Measurements from ENCODE around the gene RECQL.

The RECQL gene, protein sequence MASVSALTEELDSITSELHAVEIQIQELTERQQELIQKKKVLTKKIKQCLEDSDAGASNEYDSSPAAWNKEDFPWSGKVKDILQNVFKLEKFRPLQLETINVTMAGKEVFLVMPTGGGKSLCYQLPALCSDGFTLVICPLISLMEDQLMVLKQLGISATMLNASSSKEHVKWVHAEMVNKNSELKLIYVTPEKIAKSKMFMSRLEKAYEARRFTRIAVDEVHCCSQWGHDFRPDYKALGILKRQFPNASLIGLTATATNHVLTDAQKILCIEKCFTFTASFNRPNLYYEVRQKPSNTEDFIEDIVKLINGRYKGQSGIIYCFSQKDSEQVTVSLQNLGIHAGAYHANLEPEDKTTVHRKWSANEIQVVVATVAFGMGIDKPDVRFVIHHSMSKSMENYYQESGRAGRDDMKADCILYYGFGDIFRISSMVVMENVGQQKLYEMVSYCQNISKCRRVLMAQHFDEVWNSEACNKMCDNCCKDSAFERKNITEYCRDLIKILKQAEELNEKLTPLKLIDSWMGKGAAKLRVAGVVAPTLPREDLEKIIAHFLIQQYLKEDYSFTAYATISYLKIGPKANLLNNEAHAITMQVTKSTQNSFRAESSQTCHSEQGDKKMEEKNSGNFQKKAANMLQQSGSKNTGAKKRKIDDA

DNA sequence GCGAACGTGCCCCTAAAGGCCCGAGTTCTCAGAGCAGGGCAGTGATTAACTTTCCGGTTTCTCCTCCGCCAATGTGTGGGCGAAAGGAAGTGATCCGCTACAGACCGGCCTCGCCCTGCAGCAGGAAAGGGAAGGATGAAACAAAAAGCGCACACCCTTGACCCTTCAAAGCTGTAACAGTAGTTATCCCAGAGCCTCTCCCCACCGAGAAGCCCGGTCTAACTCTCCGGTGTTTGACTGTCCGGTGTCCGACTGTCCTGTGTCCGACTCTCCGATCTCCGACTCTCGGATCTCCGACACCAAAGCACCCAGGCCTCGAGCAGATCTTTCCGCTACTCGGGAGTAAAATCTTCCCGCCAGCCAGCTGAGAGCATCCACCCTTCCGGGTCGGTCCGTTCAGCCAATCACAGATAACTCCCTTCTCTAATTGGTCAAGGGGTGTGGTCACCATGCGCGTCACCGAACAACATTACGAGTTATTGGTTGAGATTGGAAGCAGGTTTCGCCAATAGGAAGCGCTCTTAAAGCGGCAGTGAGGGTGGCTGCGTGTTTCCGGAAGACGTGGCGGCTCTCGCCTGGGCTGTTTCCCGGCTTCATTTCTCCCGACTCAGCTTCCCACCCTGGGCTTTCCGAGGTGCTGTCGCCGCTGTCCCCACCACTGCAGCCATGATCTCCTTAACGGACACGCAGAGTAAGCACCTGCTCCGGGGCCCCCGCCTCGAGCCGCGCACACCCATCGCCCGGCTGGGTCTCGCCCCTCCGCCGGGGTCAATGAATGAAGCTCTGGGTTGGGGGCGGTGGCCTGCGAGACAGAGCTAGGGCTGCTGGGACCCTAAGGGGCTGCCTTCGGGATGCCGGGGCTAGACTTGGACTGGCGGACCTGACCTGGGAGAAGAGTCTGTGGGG lies at the start of gene RECQL, which contains the start of gene GOLT1B:
Gene RECQL, minus strand, starts transcription at position 378 of the 906 bp plus-strand sequence. CDS start 2,065 bp downstream, outside the sequence.
Gene GOLT1B, plus strand, starts transcription at position 532 of the 906 bp plus-strand sequence. Its CDS starts 135 bp downstream, at position 667.
- DNase-seq: peak; percentile 53 to 98 (median 91)

DNA sequence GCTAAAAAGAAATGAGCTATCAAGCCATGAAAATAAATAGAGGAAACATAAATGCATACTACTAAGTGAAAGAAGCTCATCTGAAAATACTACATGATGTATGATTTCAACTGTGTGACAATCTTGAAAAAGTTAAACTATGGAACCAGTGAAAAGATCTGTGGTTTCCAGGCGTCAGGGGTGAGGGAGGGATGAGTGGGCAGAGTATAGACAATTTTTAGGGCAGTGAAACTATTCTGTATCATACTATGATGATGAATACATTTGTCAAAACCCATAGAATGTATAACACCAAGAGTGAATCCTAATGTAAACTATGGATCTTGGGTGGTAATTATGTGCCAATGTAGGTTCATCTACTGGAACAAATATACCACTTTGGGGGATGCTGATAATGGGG lies 46.0 kb upstream of the RECQL start:
- no peak for DNase-seq

DNA sequence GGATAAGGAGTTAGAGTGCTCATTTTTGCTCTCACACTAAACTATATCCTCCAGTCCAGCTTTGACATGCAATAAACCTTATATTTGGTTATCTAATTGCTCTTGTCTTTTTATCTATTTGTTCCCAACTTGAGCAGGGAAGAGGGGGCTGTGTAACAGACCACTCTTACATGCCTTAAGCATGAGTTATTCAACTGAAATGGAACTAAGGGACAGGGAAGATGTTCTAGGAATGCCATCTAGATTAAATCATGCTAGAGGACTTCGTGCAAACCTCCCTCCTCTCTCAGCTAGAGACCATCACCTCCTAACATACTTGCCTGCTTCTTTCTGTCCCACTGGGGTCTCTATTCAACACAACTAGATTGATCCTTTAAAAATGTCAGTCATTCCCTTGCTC lies 45.3 kb upstream of the RECQL start:
- DNase-seq: no peak

DNA sequence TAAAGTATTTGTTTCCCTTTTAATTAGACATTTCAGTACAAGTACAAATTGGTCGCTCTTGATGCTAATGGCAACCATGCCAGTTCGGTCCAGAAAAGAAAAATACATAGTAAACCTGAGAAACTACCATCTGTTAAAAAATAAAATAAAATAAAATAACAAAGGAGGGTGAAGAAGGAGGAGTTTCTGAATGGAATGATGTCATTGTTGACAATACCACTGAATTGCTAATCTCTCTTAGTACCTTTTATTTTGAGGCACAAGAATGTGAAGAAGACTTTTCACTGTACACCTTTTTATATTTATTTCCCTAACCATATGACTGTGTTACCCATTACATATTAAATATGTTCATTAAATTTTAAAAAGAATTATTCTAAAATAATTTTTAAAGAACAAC lies 44.1 kb upstream of the RECQL start:
- DNase-seq: no peak

DNA sequence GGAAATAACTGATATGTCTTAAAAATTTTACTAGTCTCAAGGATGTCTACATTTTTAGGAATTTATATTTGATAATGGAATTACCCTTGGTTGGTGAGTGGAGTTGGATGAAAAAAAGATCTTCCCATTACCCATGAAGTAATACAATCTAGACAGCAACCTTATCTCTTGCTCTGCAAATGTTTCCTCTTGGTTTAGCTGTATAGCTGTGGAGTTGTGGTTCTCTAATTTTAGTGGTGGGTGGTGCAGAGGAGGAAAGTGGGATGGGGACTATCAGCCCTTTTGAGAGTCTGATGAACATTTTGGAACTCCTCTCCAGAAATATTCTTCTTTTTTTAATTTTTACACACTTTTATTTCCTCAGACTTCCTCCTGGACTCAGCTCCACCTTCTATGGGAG lies 41.7 kb upstream of the RECQL start:
- no peak for DNase-seq

DNA sequence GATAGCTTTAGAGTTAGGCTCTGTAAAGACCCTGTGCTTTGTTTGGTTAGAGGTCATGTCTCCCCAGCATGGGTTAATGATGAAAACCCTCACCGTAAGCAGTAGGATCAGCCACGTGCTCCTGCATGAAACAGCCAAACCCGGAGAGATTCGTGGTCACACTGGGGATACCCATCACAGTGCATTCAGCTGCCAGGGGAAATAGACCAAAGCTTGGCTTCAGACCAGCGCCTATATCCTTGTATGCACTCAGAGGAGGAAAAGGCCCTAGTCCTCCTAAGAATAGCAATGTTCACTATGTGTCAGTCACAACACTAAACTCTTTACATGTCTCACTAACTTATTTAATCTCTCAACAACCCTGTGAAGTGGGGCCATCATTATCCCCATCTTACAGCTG lies 41.0 kb upstream of the RECQL start:
- DNase-seq: no peak

DNA sequence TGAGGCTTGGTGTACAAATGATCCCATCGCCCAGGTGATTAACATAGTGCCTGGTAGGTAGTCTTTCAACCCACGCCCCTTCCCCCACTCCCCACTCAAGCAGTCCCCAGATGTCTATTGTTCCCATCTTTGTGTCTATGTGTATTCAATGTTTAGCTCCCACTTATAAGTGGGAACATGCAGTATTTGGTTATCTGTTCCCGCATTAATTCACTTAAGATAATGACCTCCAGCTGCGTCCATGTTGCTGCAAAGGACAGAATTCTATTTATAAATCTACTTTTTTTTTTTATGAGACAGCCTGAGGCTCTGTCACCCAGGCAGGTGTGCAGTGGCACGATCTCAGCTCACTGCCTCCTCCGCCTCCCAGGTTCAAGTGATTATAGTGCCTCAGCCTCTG lies 40.3 kb upstream of the RECQL start:
- no peak for DNase-seq

DNA sequence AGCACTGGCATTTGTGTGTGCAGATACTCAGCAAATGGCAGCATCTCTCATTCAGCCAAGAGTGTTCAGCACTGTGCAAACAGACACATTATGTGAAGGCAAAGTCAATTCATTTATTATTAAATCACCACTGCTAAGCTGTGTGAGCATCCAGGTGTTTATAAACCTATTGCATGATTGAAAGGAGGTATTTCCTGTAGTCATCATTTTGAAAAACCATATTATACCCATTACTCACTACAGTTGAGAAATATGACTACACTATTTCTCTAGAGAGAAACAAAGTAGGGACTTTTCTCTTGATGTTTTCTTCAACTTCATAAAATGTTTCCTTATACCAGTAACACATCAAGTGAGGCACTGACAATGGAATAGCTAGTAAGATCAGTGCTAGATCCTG lies 38.4 kb upstream of the RECQL start:
- DNase-seq: no peak

DNA sequence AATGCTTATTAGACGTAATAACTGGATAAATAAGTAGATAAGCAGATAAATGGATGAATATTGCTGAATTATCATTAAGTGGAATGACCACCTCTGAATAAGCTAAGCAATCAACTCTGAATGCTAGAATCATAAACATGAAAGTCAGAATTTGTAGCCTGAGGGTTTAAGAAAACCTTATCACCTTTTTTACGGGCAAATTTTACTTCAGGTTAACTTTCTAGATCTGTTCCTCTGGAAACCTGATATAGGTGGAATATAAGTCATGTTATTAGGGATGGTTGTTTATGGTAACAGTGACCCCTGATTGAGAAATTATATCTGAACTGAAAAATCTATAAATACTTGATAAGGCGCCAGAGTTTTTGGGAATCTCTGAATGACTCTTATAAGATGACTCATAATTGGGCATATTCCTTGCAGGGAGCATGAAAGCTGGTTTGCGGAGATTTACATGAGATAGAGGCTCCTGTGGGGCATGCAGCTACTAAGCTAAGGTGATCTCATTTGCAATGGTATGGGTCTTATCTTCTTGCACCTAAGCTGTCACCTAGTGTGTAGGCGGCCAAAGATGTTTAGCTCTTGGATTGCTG lies 36.7 kb upstream of the RECQL start:
- DNase-seq: no peak

DNA sequence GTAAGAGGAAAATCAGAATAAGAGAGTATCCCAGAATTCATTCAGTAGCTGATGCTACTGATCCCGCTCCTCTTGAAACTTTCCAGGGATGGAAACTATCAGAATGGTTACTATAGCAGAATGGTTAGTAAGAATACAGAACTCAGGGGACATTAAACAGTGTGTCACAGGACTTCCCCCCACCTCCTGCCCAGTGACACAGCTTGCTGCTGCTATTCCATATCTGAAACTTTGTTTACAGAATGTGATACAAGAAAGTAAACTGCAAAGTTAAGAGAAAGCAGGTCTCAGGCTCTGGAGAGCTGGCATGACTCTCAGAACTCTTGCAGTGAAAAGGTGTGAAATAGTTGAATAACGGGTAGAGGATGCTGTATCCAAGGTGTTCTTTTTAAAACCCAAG lies 28.0 kb upstream of the RECQL start:
- no peak for DNase-seq

DNA sequence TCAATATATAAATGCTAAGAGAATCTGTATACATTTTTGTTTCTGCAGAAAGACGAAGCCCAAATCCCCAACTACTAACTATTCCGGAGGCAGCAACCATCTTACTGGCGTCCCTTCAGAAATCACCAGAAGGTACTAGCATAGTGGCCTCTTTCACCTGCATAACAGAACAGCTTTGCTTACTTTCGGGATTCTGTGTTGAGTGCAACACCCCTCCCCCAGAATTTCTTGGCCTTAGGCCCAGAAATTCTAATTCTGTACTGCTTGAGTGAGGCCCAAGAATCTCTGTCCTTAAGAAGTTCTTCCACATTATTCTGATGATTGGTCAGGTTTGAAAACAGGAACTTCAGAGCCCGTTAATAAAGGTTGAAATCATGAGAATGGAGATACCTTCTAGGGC lies 27.5 kb upstream of the RECQL start:
- DNase-seq: peak in 2 of 56 donors; percentile 2 to 4

DNA sequence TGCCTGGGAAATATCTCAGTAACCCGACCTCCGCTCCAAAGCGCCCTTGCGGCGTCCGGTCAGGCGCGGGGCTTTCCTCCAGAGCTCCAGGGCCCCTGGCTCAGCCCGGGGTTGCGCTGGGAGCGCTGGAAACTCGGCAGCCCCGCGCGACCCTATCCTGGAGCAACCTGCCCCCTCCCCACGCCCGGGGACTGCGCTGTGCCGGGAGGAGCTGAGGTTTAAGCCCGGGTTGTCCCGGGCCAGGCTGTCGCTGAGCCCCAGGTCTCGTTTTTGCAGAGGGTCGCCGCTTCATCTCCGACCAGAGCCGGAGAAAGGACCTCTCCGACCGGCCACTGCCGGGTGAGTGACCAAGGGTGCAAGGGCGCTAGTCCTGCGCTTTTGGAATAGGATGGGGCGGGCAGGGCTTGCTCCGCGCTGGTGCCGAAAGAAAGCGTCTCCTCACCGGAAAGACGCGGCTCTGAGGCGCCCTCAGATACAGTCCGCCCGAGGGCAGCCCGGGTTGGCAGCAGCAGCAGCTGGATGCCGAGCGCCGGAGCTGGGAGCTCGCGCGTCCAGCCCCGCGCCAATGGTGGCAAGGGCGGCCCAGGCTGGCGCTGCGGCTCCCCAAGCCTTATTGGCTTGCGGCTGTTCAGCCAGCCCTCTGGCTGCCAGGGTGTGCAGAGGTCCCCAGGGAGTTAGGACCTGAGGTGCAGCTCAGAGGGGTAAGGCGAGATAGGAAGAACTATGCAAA lies 26.2 kb upstream of the RECQL start:
- DNase-seq: peak in 42 of 56 donors; percentile 3 to 67 (median 38)

DNA sequence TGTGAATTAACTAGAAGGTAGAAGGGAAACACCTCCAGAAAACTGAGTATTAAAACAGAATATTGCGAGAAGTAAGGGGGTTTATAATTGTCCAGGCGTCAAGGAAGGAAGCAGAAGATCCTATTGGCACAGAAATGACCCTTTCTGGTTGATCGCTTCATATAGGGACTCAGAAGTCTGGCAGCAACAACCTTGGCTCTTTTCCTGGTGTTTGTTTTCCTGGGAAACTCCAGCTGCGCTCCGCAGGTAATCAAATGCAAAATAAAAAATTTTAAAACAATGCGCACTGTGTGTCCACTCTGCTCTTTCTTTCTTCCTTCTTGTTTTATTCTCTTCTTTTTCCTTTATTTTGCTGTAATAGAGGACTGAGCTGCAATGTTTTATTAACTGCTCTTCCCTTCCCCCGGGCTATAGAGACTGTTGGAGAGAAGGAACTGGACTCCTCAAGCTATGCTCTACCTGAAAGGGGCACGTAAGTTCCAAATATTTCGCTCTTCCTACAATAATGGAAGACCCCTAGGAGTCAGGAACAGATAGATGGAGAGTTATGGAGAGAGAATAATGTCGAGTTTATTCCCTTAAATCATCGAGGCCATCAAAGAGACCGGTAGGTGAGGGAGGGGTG lies 25.4 kb upstream of the RECQL start:
- no peak for DNase-seq

DNA sequence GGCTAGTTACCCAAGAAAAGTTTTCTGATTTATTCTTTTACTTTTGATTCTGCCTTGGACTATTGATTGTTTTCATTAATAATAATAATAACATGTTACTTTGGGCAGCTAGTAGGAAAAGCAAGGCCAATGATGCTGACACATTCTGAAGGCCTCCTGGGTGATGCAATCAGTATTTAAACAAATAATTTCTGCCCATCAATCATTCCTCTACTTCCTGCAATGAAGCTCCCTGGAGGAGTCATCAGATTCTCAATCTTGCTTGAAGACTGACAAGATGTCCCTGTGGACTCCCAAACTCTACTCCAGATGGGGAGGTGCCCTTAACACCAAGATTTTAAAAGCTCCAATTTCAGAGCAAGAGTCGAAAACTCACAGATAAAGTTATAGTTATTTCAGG lies 24.6 kb upstream of the RECQL start, which contains the start of gene SPX:
Gene SPX, plus strand, starts transcription at position 244 of the 400 bp plus-strand sequence. CDS start 177 bp downstream, outside the sequence.
- no peak for DNase-seq

DNA sequence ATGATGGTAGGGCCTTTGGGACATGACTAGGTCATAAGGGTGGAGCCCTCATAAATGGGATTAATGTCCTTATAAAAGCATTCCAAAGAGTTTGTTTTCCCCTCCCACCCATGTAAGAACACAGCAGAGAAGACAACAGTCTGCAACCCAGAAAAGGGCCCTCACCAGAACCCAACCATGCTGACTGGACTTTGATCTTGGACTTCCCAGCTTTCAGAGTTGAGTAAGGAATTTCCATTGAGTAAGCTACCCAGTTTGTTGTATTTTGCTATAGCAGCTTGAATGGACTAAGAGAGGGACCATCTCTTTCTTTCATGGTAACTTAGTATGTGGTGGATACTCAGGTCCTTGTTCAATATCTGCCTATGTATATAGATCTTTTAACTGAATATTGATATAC lies 21.7 kb upstream of the RECQL start:
- no peak for DNase-seq

DNA sequence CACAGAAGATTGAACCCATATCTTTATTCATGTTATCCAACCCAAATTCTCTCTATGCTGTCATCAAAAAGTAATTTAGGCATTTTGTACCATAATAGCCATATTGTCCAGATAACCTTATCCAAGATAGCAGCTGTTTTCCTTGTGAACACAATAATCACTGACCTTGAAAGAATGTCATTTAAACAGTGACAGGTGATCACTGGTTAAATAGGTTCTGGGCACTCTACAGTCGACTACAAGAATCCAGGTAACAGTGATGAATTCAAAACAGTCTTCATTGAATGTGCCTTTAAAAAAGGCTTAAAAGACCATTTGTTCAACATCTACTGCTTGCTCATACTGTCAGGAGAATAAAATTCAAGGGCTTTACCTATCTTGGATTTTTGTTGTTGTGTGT lies 20.1 kb upstream of the RECQL start:
- DNase-seq: no peak

DNA sequence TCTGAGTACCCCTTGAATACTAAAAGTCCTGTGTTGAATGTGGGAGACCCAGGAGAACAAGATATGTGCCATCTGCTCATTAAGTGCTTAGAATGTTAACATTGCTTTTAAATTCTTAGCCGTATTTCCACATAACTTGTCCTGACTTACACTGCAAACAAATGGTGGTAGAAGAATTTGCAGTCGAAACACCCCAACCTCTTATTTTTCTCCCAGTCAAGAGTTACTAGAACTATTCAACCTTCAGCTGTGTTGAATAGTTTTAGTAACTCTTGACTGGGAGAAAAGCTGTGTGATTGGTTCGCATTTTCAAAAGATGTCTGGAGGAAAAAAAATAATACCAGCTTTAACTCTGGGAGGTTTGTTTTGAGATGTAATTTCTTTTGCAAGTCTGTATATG lies 17.0 kb upstream of the RECQL start:
- no peak for DNase-seq

DNA sequence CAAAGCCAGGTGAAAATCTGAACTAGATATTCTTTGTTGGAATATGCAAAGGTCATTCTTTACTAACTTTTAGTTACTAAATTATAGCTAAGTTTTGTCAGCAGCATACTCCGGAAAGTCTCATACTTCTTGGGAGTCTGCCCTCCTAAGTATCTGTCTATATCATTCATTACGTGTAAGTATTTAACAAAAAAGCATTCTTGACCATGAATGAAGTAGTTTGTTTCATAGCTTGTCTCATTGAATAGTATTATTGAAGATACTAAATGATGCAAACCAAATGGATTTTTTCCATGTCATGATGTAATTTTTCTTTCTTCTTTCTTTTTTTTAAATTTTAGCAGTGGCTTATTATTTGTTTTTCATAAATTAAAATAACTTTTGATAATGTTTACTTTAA lies 14.8 kb upstream of the RECQL start:
- DNase-seq: no peak

DNA sequence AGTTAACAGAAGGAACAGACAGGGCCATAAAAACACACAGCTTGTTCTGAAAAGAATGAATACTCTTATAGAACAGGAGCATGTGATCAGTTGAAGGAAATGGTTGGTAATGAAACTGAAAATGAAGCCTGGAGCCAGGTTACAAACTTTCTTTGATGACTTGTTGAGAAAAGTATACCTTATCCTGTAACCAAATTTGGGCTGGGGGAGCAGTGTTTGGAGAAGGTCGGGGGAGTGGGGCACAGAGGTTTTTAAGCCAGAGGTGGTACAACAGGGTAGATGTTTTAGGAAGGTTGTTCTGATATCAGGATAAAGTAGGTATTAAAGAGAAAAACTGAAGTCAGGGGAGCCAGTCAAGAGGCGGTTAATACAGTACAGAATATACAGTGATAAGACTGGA lies 8.3 kb upstream of the RECQL start:
- DNase-seq: no peak

DNA sequence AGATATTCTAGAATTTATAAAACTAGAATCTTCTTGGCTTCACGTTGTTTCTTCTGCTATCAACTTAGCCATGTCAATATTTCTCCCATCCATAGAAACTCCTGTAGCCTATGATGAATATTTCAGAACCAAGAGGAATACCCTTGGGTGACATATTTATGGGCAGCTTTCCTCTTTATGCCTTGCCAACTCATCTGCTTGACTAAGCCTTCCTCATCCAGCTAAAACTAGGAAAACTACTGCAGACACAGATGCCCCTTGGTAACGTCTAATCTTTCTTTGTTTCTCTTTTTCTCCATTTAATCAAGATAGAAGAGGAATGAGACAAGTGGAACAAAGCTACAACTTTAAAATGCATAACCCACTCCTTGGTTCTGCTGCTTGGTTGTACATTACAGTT lies 6.4 kb upstream of the RECQL start:
- no peak for DNase-seq

Measured in amygdala (tissue), 56 donors.